ENCODE data around the gene PRKCSH.
A peak's percentile ranks its signal among the peaks of the same experiment; 100 is the strongest.

Gene PRKCSH

DNA sequence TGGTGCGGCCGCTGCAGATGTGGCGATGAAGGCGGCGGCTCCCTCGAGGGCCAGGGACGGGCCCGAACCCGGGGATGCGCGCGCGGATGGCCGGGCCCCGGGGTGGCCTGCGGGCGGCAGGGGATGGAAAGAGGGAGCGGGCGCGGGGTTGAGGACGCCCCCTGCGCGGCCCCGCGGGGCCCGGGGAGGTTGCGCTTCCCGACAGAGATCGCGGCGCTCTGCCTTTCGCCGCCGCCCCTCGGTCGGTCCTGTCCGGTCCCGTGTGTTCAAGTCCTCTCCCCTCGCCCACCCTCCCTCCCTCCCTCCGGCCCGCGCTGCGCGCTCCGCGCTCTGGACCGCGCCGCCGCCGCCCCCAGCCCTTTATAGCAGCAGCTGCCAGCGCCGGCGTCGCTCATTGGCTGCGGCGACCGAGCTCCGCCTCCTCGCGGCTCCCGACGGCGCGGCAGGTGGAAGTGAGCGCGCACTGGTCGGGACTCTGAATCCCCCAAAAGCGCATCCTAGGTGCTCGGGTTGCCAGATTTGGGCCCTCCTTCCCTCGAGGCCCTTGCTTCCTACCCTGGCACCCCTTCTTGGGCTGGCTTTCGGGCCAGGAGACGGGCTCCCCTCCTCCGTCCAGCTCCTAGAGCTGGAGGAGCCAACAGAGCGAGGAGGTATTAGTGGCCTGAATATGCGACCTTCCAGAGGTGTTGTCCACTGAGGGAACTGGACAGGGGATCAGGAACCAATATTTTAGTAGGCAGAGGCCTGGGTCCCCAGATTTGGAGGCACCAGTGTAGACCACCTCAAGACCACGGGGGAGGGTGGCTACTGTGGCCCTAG, 45.5 kb downstream of the PRKCSH start, which contains the start of gene ELAVL3:
TSS of gene ELAVL3 (minus strand) at position 332 of the 819 bp plus-strand sequence. CDS start 438 bp downstream, outside the sequence.
- peaks cover 8 to 10% of the 10 kb centered on the region in 2 experiments for H3K4me1 ChIP-seq (ENCODE audit: control insufficient read depth in 1 of 2, insufficient read depth in 2 of 2, low read length in 2 of 2)
- H4K8ac ChIP-seq (ENCODE audit: low read depth, low read length), result no peak within 1 kb of the TSS
- H3K27me3 ChIP-seq (ENCODE audit: insufficient read depth, low read length), result peaks cover 42% of the 10 kb centered on the region

GRCh38 chr19:11481534-11482383, 46.3 kb downstream of the PRKCSH start:
- Histone ChIP-seq H2BK5ac (ENCODE audit: low read depth, low read length, poor library complexity) (no peak overlapping the region), H3K18ac (ENCODE audit: low read length) (no peak overlapping the region), H3K27ac (ENCODE audit: low read depth, low read length) (no peak overlapping the region), H3K36me3 (ENCODE audit: control insufficient read depth in 1 of 2, insufficient read depth in 2 of 2, low read length in 2 of 2) (peaks cover 2 to 3% of the 10 kb centered on the region in 2 experiments), H4K8ac (ENCODE audit: low read depth, low read length) (no peak overlapping the region), H4K91ac (ENCODE audit: low read depth, low read length) (no peak overlapping the region), H2BK12ac (ENCODE audit: low read length) (no peak overlapping the region), H3K4ac (ENCODE audit: low read depth, low read length) (no peak overlapping the region), H3K4me2 (ENCODE audit: low read length) (peak overlapping the region; percentile 42), H2BK120ac (ENCODE audit: insufficient read depth, low read length, poor library complexity) (no peak overlapping the region), H3K9ac (ENCODE audit: low read length) (no peak overlapping the region), H3K79me1 (ENCODE audit: low read length) (no peaks in the 10 kb centered on the region), H3K27me3 (ENCODE audit: insufficient read depth, low read length) (peaks cover 42% of the 10 kb centered on the region), H2AK5ac (ENCODE audit: low read length) (no peak overlapping the region), H3K14ac (ENCODE audit: low read length) (no peak overlapping the region), H3K4me1 (ENCODE audit: control insufficient read depth in 1 of 2, insufficient read depth in 2 of 2, low read length in 2 of 2) (peaks cover 8 to 10% of the 10 kb centered on the region in 2 experiments), H3K23ac (ENCODE audit: low read length) (no peak overlapping the region), H2AFZ (ENCODE audit: insufficient read depth, low read length, poor library complexity) (no peak overlapping the region), H4K12ac (ENCODE audit: low read depth, low read length) (no peak overlapping the region), H3K79me2 (ENCODE audit: control insufficient read depth, insufficient read depth, low read length, poor library complexity) (no peaks in the 10 kb centered on the region), H3K9me3 (ENCODE audit: insufficient read depth, low read depth, low read length) (peaks cover 11% of the 10 kb centered on the region), H3K4me3 (ENCODE audit: low read depth, low read length) (no peak overlapping the region)
- peak in 1 of 2 donors; percentile 20 for DNase-seq
- WGBS (ENCODE audit: extremely low coverage, insufficient coverage, insufficient read length), result no CpG with 5 or more reads among the region's 50 CpGs

More for the DNA sequence above, 45.5 kb downstream of the PRKCSH start, which contains the start of gene ELAVL3:
- Histone ChIP-seq H4K91ac (ENCODE audit: low read depth, low read length) (no peak within 1 kb of the TSS), H2BK120ac (ENCODE audit: insufficient read depth, low read length, poor library complexity) (no peak within 1 kb of the TSS), H3K23ac (ENCODE audit: low read length) (no peak within 1 kb of the TSS), H2BK12ac (ENCODE audit: low read length) (no peak within 1 kb of the TSS), H2AFZ (ENCODE audit: insufficient read depth, low read length, poor library complexity) (no peak within 1 kb of the TSS), H3K4ac (ENCODE audit: low read depth, low read length) (no peak within 1 kb of the TSS), H2AK5ac (ENCODE audit: low read length) (no peak within 1 kb of the TSS), H3K79me2 (ENCODE audit: control insufficient read depth, insufficient read depth, low read length, poor library complexity) (no peaks in the 10 kb centered on the region), H3K18ac (ENCODE audit: low read length) (no peak within 1 kb of the TSS), H3K4me3 (ENCODE audit: low read depth, low read length) (no peak within 1 kb of the TSS), H3K14ac (ENCODE audit: low read length) (no peak within 1 kb of the TSS), H3K79me1 (ENCODE audit: low read length) (no peaks in the 10 kb centered on the region), H4K12ac (ENCODE audit: low read depth, low read length) (no peak within 1 kb of the TSS), H3K36me3 (ENCODE audit: control insufficient read depth in 1 of 2, insufficient read depth in 2 of 2, low read length in 2 of 2) (peaks cover 2 to 3% of the 10 kb centered on the region in 2 experiments), H3K27ac (ENCODE audit: low read depth, low read length) (no peak within 1 kb of the TSS), H3K9ac (ENCODE audit: low read length) (no peak within 1 kb of the TSS), H2BK5ac (ENCODE audit: low read depth, low read length, poor library complexity) (no peak within 1 kb of the TSS), H3K4me2 (ENCODE audit: low read length) (peak within 1 kb of the TSS; percentile 42), H3K9me3 (ENCODE audit: insufficient read depth, low read depth, low read length) (peaks cover 11% of the 10 kb centered on the region)
- no peak for DNase-seq
- WGBS (ENCODE audit: extremely low coverage, insufficient coverage, insufficient read length), result no CpG with 5 or more reads among the region's 77 CpGs

- H3K4me2 ChIP-seq (ENCODE audit: low read length), result peak overlapping the region; percentile 42
- no peak overlapping the region for H2BK5ac ChIP-seq (ENCODE audit: low read depth, low read length, poor library complexity)
- DNase-seq, result peak; percentile 83 to 87
- H3K9me3 ChIP-seq (ENCODE audit: insufficient read depth, low read depth, low read length), result peaks cover 13% of the 10 kb centered on the region
- peaks cover 42% of the 10 kb centered on the region for H3K27me3 ChIP-seq (ENCODE audit: insufficient read depth, low read length)
- no peak overlapping the region for H4K12ac ChIP-seq (ENCODE audit: low read depth, low read length)
- H3K79me2 ChIP-seq (ENCODE audit: control insufficient read depth, insufficient read depth, low read length, poor library complexity), result no peaks in the 10 kb centered on the region
- H3K18ac ChIP-seq (ENCODE audit: low read length), result no peak overlapping the region
- H2BK12ac ChIP-seq (ENCODE audit: low read length), result no peak overlapping the region
- H3K4me3 ChIP-seq (ENCODE audit: low read depth, low read length), result no peak overlapping the region
- no peak overlapping the region for H2BK120ac ChIP-seq (ENCODE audit: insufficient read depth, low read length, poor library complexity)
- H2AFZ ChIP-seq (ENCODE audit: insufficient read depth, low read length, poor library complexity), result no peak overlapping the region
- H3K14ac ChIP-seq (ENCODE audit: low read length), result no peak overlapping the region
- H4K91ac ChIP-seq (ENCODE audit: low read depth, low read length), result no peak overlapping the region
- no peak overlapping the region for H4K8ac ChIP-seq (ENCODE audit: low read depth, low read length)
- no peak overlapping the region for H3K9ac ChIP-seq (ENCODE audit: low read length)
- no peak overlapping the region for H3K4ac ChIP-seq (ENCODE audit: low read depth, low read length)
- H3K79me1 ChIP-seq (ENCODE audit: low read length), result no peaks in the 10 kb centered on the region
- H2AK5ac ChIP-seq (ENCODE audit: low read length), result no peak overlapping the region
- no CpG with 5 or more reads among the region's 58 CpGs for WGBS (ENCODE audit: extremely low coverage, insufficient coverage, insufficient read length)
- H3K4me1 ChIP-seq (ENCODE audit: control insufficient read depth in 1 of 2, insufficient read depth in 2 of 2, low read length in 2 of 2), result peaks cover 8 to 10% of the 10 kb centered on the region in 2 experiments
- no peak overlapping the region for H3K23ac ChIP-seq (ENCODE audit: low read length)
- H3K36me3 ChIP-seq (ENCODE audit: control insufficient read depth in 1 of 2, insufficient read depth in 2 of 2, low read length in 2 of 2), result peaks cover 5 to 9% of the 10 kb centered on the region in 2 experiments
- no peak overlapping the region for H3K27ac ChIP-seq (ENCODE audit: low read depth, low read length)
Measured at GRCh38 chr19:11482384-11483050, 47.1 kb downstream of the PRKCSH start.

All from trophoblast cell (in vitro differentiated cells and primary cell).